ENCODE results near the gene BCAT1. TPM values are rescaled to one million over a fixed set of nuclear protein-coding genes. Genes with fewer than 3 reads are reported as not detected.

The BCAT1 gene
- total RNA-seq, 1 donor = 453 TPM

DNA sequence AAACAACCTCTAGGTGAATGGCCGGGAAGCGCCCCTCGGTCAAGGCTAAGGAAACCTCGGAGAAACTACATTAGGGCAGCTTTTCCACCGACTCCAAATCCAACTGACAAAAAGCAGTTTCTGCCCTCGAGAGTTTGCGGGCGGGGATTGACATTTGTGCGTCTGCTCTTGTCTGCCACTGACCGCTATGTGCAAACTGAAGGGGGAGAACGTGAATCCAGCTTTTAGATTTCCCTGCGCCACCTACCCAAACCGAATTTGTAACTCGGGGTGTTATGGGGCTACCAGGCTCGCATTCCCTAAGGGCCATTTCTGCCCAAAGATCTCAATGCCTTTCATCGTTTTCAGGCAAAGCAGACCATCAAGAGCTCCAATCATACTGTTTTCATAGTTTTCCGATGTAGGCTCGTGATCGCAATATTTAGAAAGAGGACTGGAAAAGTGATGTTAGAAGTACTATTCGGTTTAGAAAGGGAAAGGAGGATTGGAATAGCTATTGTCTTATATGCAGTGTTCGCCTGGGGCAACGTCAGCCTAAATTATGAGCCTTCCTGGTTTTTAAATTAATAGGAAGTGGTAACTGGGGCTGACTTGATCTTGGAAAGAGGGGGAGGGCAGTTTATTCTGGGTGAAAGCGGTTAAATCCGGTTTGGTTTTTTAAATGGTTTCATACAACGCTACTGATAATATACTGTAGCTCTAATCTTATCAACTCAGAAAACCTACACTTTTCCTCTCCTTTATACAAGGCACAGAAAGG, 45.4 kb downstream of the BCAT1 start:
- DNase-seq (ENCODE audit: low read depth) = peak; percentile 46
- no peak for TF ChIP-seq CTCF (IDR thresholded peaks at IDR 0.05; ENCODE audit: insufficient read depth, low read length)
- H3K4me3 ChIP-seq (ENCODE audit: low read depth, low read length) = peak overlapping the region; percentile 62

- DNase-seq (ENCODE audit: low read depth) = no peak
- TF ChIP-seq CTCF (IDR thresholded peaks at IDR 0.05; ENCODE audit: insufficient read depth, low read length) = no peak
- H3K4me3 ChIP-seq (ENCODE audit: low read depth, low read length) = peak overlapping the region; percentile 62
These were observed 46.2 kb downstream of the BCAT1 start for GRCh38 chr12:24902511-24903328.

DNA sequence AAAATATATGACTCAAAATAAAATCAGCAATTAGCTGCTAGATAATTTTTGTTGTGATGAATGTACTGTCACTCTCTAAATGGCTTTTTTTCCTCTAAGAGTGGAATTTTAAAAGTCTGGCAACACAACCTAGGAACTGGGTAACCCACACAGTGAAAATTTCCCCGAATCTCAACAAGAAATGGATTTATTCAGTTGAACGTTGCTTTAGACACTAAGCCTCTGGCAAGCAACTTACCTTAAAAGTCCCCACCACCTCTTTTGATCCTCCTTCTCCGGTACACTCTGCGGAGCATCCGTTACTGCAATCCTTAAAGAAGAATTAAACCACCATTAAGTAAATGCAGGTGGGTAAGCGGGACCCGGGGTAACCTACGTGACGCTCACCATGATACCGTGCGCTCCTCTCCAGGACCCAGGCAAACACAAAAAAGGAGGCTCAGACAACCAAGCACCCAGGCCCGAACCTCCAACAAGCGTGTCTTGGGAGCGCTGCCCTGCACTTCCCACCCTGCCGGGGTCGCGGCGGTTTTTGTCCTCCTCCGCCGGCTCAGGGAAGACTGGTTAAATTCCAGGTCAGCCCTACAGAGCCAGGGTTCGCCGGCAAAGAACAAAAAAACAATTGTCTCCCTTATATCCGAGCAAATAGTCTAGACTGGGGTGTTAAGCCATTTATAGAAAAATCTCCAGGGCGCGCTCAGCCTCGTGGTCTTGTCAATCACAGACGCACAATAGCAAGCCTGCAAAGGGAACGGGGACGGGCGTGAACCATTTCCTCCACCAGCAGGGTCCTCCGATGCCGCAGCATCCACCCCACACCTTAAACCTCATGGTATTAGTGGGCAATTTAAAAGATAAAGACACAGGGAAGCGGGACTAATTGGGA, 47.1 kb downstream of the BCAT1 start:
- no peak for DNase-seq (ENCODE audit: low read depth)
- H3K4me3 ChIP-seq (ENCODE audit: low read depth, low read length) = peak overlapping the region; percentile 62
- TF ChIP-seq CTCF (IDR thresholded peaks at IDR 0.05; ENCODE audit: insufficient read depth, low read length) = no peak

DNA sequence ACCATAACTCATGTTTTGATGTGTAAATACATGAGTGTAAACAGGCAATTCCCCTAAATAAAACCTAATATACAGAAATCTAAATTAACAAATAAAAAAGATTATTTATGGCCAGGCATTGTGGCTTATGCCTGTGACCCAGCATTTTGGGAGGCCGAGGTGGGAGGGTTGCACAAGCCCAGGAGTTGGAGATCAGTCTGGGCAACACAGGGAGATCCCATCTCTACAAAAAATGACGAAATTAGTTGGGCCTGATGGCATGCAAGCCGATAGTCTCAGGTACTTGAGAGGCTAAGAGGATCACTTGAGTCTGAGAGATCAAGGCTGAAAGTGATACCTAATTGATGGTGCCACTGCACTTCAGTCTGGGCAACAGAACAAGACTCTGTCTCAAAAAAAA, 48.7 kb downstream of the BCAT1 start:
- DNase-seq (ENCODE audit: low read depth) = no peak
- no peak for TF ChIP-seq CTCF (IDR thresholded peaks at IDR 0.05; ENCODE audit: insufficient read depth, low read length)
- H3K4me3 ChIP-seq (ENCODE audit: low read depth, low read length) = no peak overlapping the region

GRCh38 chr12:24899503-24900075, 49.3 kb downstream of the BCAT1 start:
- no peak for DNase-seq (ENCODE audit: low read depth)
- no peak for TF ChIP-seq CTCF (IDR thresholded peaks at IDR 0.05; ENCODE audit: insufficient read depth, low read length)
- no peak overlapping the region for H3K4me3 ChIP-seq (ENCODE audit: low read depth, low read length)

GRCh38 chr12:24898606-24899005, 50.3 kb downstream of the BCAT1 start:
- no peak overlapping the region for H3K4me3 ChIP-seq (ENCODE audit: low read depth, low read length)
- DNase-seq (ENCODE audit: low read depth) = no peak
- TF ChIP-seq CTCF (IDR thresholded peaks at IDR 0.05; ENCODE audit: insufficient read depth, low read length) = no peak
